ENCODE results near the gene IFNAR1.

Gene IFNAR1

DNA sequence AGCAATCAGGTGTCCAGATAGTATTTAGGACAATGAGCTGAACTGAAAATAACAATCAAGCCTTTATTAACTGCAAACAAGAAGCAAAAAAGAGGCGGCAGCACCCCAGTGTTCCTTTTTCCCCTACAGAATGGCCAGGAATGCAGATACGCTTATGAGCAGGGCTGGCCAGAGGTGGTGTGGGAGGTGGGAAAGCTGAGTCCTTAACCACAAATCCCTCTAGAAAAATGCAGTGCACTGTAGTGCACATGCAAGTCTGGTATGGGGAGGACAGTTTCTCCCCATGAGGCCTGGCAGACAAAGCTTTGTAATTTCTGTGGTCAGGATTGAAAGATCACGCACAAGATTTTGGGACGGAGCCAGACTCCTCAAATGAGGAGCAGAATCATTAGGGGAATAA lies 10.7 kb upstream of the IFNAR1 start:
- TF ChIP-seq CEBPB (IDR thresholded peaks at IDR 0.05) (no peak), FOXM1 (IDR thresholded peaks at IDR 0.05; ENCODE audit: borderline replicate concordance, low read depth) (no peak), NFIC (IDR thresholded peaks at IDR 0.05) (no peak), CREB1 (IDR thresholded peaks at IDR 0.05; ENCODE audit: low read depth) (no peak), TCF12 (IDR thresholded peaks at IDR 0.05; ENCODE audit: low read depth) (no peak)
- TF ChIP-seq, protein P1, sequence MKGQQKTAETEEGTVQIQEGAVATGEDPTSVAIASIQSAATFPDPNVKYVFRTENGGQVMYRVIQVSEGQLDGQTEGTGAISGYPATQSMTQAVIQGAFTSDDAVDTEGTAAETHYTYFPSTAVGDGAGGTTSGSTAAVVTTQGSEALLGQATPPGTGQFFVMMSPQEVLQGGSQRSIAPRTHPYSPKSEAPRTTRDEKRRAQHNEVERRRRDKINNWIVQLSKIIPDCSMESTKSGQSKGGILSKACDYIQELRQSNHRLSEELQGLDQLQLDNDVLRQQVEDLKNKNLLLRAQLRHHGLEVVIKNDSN (IDR thresholded peaks at IDR 0.05): no peak

DNA sequence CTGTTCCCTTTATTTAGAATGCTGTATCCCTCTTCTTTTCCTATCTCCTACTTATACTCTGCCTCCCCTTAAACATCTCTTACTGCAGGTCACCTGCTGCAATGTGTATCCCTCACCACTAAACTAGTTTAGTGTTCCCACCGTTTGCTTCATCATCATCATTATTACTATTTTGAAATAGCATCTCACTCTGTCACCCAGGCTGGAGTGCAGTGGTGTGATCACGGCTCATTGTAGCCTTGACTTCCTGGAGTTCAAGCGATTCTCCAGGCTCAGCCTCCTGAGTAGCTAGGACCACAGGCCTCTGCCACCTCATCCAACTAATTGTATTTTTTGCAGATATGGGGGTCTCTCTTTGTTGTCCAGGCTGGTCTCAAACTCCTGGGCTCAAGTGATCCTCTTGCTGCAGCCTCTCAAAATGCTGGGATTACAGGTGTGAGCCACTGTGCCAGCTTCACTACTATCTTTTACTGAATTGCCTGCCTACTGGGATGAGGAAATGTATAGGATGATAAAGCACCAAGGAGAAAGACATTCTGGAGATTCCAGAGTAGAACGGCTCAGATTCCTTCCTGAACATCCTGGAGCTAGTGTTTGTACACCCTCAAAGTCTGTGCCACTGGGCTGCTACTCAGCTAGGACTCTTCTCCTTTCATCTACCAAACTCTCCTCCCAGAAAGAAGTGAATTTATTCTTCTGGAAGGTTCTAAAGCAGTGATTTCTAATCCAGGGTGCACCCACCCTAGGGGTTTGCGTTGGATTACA lies 8.6 kb upstream of the IFNAR1 start:
- no peak for TF ChIP-seq CREB1 (IDR thresholded peaks at IDR 0.05; ENCODE audit: low read depth)
- TF ChIP-seq, protein P1 (IDR thresholded peaks at IDR 0.05): no peak
- TF ChIP-seq, protein P2, sequence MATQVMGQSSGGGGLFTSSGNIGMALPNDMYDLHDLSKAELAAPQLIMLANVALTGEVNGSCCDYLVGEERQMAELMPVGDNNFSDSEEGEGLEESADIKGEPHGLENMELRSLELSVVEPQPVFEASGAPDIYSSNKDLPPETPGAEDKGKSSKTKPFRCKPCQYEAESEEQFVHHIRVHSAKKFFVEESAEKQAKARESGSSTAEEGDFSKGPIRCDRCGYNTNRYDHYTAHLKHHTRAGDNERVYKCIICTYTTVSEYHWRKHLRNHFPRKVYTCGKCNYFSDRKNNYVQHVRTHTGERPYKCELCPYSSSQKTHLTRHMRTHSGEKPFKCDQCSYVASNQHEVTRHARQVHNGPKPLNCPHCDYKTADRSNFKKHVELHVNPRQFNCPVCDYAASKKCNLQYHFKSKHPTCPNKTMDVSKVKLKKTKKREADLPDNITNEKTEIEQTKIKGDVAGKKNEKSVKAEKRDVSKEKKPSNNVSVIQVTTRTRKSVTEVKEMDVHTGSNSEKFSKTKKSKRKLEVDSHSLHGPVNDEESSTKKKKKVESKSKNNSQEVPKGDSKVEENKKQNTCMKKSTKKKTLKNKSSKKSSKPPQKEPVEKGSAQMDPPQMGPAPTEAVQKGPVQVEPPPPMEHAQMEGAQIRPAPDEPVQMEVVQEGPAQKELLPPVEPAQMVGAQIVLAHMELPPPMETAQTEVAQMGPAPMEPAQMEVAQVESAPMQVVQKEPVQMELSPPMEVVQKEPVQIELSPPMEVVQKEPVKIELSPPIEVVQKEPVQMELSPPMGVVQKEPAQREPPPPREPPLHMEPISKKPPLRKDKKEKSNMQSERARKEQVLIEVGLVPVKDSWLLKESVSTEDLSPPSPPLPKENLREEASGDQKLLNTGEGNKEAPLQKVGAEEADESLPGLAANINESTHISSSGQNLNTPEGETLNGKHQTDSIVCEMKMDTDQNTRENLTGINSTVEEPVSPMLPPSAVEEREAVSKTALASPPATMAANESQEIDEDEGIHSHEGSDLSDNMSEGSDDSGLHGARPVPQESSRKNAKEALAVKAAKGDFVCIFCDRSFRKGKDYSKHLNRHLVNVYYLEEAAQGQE (IDR thresholded peaks at IDR 0.05; ENCODE audit: low read depth): no peak

DNA sequence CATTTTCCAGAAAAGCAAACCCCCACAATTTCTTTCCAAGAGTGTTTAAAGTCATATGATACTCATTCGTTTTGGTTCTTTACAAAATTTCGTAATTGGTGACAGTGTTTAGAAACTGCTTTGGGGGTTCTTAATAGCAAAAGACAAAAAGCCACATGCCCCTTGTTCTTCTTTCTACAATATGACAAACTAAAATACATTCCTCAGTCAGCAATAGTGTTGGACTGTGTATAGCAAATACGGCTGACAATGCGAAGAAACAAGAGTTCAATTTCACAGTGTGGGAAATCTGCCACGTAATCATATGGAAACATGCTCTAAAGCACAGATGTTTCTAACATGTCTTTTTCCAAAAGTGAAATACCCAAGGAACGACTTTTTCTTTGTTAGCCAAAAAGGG lies 7.6 kb upstream of the IFNAR1 start:
- TF ChIP-seq CREB1 (IDR thresholded peaks at IDR 0.05; ENCODE audit: low read depth): no peak
- no peak for TF ChIP-seq ZBTB7A (IDR thresholded peaks at IDR 0.05; ENCODE audit: low read depth)
- no peak for TF ChIP-seq TCF12 (IDR thresholded peaks at IDR 0.05; ENCODE audit: low read depth)
- no peak for TF ChIP-seq RAD21 (IDR thresholded peaks at IDR 0.05; ENCODE audit: low read depth)
- TF ChIP-seq, protein P2 (IDR thresholded peaks at IDR 0.05; ENCODE audit: low read depth): no peak
- TF ChIP-seq EP300 (IDR thresholded peaks at IDR 0.05; ENCODE audit: borderline replicate concordance): no peak
- TF ChIP-seq NFIC (IDR thresholded peaks at IDR 0.05): no peak
- no peak for TF ChIP-seq FOXM1 (IDR thresholded peaks at IDR 0.05; ENCODE audit: borderline replicate concordance, low read depth)
- no peak for TF ChIP-seq YY1 (IDR thresholded peaks at IDR 0.05; ENCODE audit: low read depth)
- TF ChIP-seq TEAD4 (IDR thresholded peaks at IDR 0.05): no peak
- no peak for TF ChIP-seq EGR1 (IDR thresholded peaks at IDR 0.05)
- TF ChIP-seq, protein P3, sequence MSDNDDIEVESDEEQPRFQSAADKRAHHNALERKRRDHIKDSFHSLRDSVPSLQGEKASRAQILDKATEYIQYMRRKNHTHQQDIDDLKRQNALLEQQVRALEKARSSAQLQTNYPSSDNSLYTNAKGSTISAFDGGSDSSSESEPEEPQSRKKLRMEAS (IDR thresholded peaks at IDR 0.05): no peak
- no peak for TF ChIP-seq TAF1 (IDR thresholded peaks at IDR 0.05; ENCODE audit: low read depth)

DNA sequence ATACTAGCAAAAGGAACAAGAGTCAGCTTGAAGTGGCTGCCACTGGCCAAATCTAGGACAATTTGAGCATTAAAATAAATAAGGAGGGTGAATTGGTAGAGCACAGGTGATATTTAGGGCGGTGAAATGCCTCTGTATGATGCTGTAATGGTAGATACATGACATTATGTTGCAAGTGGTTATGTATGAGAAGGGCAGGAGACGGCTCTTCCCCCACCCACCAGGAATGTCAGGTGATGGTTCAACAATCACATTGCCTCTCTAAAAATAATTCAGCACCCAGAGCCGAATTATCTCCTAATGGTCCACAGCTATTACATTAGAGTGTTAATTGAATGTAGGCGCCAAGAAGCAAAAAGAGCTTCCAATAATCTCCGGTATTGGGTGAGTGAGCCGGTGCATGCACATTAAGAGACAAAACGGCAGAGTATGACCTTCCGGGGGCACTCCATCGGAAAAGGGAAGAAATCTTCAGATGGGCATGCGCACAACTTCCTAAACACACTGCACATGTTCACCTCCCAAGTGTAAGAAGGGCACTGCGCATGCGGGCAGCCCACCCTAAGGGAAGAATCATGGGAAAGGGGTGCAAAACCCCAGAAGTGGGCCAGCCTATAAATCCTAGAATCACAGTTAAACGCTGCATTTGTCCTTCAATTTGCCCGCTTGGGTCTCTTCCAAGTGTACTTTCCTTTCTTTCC lies 6.8 kb upstream of the IFNAR1 start:
- TF ChIP-seq CEBPB (IDR thresholded peaks at IDR 0.05) (no peak), FOXM1 (IDR thresholded peaks at IDR 0.05; ENCODE audit: borderline replicate concordance, low read depth) (no peak), NFIC (IDR thresholded peaks at IDR 0.05) (no peak), CREB1 (IDR thresholded peaks at IDR 0.05; ENCODE audit: low read depth) (no peak), EP300 (IDR thresholded peaks at IDR 0.05; ENCODE audit: borderline replicate concordance) (no peak), EGR1 (IDR thresholded peaks at IDR 0.05) (no peak), TCF12 (IDR thresholded peaks at IDR 0.05; ENCODE audit: low read depth) (no peak)
- TF ChIP-seq, protein P1 (IDR thresholded peaks at IDR 0.05): no peak

DNA sequence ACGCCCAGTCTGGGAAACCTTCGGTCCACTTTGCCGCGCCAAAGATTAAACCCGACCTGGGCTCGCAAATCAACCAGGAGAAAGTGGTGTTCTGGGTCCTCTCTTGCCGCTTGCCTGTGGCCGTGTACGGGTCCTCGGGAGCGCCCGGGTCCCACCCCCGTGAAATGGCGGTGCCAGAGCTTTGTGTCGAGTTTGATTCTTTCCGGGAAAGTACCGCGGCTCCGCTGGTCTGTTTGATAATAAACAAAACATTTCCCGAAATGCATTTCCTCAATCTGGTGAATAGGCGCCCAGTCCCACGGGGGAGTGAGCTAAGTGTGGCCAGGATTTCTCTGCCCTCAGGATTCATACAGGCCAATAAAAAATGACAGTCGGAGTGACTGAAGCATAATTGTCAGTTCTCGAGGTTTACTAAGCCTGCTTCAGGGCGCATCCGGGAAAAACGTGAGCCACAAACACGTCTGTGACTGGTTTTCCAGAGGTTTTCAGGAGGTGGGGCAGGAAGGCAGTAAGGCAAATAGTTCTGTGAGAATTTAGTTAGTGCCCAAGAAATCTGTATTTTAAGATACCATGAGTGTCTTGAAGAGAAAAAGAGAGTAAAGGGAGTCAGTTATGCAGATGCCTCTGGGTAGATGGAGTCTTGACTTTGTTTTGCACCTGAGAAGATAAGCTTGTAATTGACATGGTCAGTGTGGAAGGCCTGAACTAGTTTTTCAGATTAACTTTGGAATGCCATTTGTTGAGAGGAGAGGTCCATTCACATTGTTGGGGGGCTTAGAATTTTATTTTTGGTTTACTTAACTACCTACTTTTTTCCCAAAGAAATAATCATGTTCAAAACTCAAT lies 675 bp downstream of the IFNAR1 start:
- TF ChIP-seq FOXM1 (IDR thresholded peaks at IDR 0.05; ENCODE audit: borderline replicate concordance, low read depth): peak; percentile 67
- TF ChIP-seq TAF1 (IDR thresholded peaks at IDR 0.05; ENCODE audit: low read depth): no peak
- 0 out of 2 replicates have a peak, but pooled peaks have one; percentile 12 for TF ChIP-seq EP300 (IDR thresholded peaks at IDR 0.05; ENCODE audit: borderline replicate concordance)
- TF ChIP-seq YY1 (IDR thresholded peaks at IDR 0.05; ENCODE audit: low read depth): no peak
- no peak for TF ChIP-seq CEBPB (IDR thresholded peaks at IDR 0.05)
